GM12892 (cell line): ENCODE data around the gene DSN1.

Source experiments
- POLR2A ChIP-seq: IDR thresholded peaks from 2 replicates; pipeline ENCODE4 v1.6.1; 2011; ENCODE audit warnings: low read depth, low read length, control low read depth
- POLR2AphosphoS5 ChIP-seq: IDR thresholded peaks from 2 replicates; pipeline ENCODE4 v1.6.1; 2011; ENCODE audit warnings: low read depth, low read length, control low read depth
- TAF1 ChIP-seq: IDR thresholded peaks from 2 replicates; pipeline ENCODE4 v1.6.1; 2011; ENCODE audit warnings: low read depth, mild to moderate bottlenecking, control low read depth, low read length, borderline replicate concordance

DNA sequence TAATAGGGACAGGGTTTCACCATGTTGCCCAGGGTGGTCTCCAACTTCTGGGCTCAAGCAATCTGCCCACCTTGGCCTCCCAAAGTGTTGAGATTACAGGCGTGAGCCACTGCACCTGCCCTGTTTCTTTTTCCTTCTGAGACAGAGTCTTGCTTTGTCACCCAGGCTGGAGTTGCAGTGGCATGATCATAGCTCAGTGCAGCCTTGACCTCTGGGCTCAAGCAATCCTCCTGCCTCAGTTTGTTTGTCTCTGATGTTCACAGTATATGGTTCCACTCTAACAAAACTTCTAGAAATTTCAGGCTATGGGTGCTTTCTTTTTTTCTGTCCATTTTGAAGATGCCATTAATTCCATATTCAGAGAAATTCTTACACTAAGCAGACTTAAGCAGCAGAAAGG lies 60.8 kb downstream of the DSN1 start:
- TF ChIP-seq POLR2A: no peak
- no peak for TF ChIP-seq TAF1
- no peak for TF ChIP-seq POLR2AphosphoS5
